CD4-positive, alpha-beta T cell treated with Interferon gamma for 1 hour (primary cell): Measurements from ENCODE around the gene OR1A2.
"Not testable (repeated sequence)": the region's sequence is repeated elsewhere in the genome, so short reads cannot be mapped to it uniquely, and the experiment has no call there.

Experiments used
- DNase-seq: peaks from one replicate; pipeline ENCODE4 v3.0.0-alpha.2; 2020

The OR1A2 gene, protein sequence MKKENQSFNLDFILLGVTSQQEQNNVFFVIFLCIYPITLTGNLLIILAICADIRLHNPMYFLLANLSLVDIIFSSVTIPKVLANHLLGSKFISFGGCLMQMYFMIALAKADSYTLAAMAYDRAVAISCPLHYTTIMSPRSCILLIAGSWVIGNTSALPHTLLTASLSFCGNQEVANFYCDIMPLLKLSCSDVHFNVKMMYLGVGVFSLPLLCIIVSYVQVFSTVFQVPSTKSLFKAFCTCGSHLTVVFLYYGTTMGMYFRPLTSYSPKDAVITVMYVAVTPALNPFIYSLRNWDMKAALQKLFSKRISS

DNA sequence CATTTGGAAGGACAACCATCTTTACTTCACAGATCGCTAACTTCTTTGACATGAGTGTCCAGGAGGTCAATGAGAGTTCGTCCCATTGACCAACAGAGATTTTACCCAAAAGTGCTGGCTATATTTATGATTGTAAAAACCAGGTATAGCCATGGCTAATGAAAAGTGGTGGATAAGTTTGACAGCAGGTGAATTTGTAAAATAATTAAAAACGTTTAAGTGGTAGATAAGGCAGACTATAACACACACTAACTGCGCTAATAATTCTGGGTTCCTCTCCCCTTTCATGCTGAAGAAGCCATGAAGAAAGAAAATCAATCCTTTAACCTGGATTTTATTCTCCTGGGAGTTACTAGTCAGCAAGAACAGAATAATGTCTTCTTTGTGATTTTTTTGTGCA lies at the start of gene OR1A2:
OR1A2 (plus strand) TSS at position 301 of the 400 bp plus-strand sequence; CDS start at position 301, 0 bp downstream.
- no peak for DNase-seq

DNA sequence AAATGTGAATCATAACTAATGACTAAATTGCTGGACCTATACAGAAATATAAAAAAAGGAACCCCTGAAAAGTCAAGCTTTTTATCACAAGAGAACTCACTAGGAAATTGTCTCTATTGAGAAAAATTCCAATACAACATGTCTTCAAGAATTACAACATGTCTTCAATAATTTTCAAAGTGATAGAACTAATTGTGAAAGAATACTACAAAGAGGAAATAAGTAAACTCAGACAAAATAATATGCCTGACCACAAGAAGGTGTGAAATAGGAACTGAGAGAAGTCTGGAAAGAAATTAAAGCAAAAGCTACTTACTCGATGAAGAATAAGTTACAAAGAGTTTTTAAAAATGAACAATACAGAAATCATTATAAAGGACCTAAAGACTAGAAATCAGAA lies 40.1 kb upstream of the OR1A2 start:
- no peak for DNase-seq

DNA sequence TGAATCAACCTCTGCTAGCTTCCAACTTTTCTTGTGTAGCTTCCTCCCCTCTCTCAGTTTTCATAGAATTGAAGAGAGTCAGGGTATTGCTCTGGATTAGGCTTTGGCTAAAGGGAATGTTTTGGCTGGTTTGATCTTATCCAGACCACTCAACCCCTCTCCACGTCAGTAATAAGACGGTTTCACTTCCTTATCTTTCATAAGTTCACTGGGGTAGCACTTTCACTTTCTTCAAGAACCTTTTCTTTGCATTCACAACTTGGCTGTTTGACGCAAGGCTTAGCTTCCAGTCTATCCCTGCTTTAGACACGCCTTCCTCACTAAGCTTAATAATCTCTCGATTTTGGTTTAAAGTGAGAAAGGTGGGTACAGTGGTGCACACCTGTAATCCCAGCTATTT lies 29.7 kb upstream of the OR1A2 start:
- DNase-seq, result peak; percentile 6

DNA sequence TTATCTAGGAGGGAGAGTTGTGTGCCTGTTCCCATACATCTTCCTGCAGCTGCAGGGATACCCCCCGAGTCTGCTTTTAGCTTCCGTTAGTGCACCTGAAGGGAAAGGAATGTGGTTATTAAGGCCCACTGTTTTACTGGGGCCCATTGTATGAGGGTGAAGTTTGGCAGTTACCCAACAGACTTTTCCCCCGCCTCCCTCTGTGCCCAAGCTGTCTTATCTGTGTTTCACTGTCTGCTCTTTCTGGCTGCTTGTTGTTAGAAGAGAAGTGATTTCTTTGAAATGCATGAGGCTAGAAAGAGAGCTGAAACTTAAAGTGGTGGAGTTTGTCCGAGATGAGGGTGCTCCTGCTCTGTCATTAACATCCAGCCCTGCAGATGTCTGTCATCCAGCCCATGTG lies 7.4 kb upstream of the OR1A2 start:
- DNase-seq, result no peak

DNA sequence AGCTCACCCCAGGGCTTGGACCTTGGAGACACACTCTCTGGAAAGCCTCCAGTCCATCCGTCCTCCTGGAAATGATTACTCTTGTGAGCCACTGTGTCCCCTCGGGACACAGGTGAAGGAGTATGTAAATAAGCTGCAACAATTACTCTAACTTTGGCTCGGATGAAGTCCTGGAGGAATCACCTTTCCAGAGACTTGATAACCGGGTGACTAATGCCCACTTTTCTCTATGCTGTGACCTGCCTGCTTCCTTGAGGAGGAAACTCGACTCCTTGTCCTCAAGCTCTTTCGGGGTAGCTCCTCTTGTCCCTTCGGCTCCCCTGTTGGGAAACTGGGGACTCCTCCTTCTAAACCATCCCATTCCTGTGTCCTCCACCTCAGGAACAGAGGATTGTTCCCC lies 10.0 kb downstream of the OR1A2 start, which contains the start of gene OR1A1:
OR1A1 (plus strand) TSS at position 301 of the 400 bp plus-strand sequence. CDS start 7,954 bp downstream, outside the sequence.
- no peak for DNase-seq

DNA sequence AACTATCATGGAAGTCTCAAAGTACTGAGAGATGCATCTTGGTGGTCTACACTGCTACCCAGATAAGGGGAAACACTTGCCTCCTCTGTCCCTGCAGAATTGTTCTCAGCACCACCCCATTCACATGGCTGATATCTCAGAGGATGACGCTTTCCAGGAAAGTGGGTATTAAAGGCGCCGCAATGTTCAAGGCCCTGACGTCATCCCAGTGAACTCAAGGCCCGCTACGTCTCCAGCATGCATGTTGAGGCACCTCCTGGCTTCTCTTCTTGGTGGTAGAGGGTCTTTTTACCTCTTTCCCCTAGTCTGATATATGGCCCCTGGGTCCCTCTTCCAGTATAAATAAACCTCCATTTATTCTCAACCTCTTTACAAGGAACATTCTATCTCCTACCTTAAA lies 11.2 kb downstream of the OR1A2 start:
- no peak for DNase-seq

DNA sequence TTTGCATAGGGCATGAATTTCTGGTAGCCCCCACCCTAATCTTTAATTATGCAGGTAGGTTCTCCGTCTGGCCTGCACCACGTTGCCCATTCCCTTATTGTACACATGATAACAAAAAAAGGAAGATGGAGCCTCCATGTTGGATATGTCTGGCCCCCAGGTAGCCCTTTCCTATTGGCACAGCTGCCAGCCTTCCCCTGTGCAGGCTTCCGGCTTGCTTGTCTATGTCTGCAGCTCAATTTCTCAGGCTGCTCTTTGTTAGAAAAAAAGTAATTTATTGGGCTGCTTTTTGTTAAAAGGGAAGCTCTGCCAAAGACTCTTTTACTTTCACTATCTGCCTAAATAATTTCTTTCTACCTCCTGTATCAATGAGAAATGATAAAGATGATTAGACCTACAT lies 15.7 kb downstream of the OR1A2 start:
- DNase-seq, result no peak

DNA sequence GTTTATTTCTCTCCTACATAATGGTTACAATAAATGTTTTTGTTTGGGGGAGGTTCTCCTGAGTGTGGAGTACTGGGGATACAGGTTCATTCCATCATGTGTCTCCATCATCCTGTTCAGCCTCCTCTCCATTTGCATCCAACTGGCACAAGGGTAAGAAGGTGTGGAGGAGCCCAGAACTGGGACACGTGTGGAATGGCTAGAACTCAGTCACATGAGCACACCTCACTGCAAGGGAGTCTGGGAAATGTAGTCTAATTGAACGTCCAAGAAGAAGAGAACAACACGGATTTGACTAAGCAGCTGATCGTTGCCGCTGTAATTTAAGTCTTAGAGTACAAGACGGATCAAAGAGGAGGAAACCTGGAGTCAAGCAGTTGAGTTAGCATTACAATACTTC lies 16.3 kb downstream of the OR1A2 start:
- DNase-seq, result no peak

DNA sequence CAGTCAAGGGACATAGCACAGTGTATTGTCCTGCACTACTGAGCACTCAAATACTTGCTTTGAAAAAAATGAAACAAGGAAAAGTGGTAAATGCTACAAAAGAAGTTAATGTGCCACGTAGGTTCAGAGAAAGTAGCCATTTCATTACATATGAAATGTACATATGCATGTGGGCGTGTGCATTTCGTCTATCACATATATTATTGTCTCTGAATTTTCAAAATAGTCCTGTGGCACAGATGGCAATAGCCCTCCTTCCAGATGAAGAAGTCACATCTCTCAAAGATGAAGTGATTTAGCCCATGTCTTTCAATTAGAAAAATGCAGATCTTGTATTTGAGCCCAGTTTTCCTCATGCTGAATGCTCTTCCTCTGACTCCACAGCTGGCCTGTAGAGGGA lies 22.7 kb downstream of the OR1A2 start:
- not testable (repeated sequence) for DNase-seq

DNA sequence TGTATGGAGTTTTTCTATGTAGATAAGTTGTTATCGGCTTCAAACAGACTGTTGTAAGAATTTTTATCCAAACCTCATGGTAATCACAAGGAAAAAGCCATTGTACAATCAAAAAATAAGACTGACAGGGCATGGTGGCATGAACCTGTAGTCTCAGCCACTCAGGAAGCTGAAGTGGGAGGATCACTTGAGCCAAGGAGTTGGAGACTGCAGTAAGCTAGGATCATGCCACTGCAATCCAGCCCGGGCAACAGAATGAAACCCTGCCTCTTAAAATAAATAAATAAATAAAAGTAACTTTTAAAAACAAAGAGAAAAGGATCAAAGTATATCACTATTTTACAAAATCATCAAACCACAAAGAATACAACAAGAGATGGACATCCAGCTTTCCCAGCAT lies 24.5 kb downstream of the OR1A2 start:
- no peak for DNase-seq

DNA sequence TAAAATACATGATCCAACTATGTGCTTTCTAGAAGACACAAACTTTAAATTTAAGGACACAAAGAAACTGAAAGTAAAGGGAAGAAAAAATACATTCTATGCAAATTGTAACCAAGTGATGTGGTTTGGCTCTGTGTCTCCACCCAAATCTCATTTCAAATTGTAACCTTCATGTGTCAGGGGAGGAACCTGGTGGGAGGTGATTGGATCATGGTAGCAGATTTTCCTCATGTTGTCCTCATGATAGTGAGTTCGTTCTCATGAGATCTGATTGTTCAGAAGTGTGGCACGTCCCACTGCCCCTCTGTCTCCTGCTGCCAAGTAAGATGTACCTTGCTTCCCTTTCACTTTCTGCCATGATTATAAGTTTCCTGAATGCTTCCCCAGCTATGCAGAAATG lies 25.2 kb downstream of the OR1A2 start:
- no peak for DNase-seq

DNA sequence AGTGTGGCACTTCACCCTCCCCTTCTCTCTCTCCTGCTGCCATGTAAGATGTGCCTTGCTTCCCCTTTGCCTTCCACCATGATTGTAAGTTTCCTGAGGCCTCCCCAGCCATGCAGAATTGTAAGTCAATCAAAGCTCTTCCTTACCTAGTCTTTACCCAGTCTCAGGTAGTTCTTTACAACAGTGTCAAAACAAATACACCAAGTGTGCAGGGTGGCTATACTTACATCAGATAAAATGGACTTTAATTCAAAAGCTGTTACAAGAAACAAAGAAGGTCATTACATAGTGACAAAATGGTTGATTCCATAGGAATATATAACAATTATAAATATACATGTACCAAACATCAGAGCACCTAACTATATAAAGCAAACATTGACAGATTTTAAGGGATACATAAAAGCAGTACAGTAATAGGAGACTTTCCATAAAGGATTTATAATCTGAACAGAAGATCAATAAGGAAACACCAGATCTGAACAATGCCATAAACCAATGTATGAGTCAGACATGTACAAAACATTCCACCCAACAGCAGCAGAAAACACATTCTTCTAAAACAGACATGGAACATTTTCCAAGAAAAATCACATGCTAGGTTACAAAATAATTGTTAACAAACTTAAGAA lies 27.5 kb downstream of the OR1A2 start:
- not testable (repeated sequence) for DNase-seq

DNA sequence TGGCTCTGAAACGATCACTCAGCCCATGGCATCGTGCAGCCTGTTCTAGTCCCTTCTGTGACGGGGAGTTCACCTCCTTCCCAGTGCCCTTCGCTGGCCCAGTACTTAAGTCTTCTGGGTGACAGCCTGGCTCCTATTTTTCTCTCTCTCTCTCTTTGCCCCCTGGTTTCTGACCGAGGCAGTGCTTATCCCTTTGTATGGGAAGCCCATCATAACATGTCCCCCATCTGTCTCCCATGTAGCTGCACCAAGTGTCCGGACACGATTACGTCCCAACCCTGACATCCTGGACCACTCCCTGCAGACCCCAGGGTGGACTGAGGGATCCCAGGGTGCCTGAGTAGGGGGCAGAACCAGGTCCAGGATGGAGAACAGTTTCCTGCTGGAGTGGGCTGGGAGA lies 35.0 kb downstream of the OR1A2 start:
- not testable (repeated sequence) for DNase-seq

DNA sequence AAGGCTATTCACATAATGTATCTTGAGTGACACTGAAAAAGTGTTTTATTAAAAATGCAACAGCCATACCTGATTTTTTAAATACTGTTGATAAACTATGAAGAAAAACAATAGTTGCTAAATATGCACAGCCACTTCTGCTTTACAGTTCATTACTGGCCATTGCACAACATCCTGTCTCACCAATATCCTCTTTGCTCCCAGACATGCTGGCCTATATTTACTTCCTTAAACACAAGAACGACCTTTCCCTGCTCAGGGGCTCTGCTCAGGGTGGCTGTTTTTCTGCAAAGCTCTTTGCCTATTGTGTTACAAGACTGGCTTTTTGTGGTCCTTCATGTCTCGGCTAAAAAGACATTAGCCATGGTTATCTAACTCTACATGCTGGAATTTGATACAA lies 41.4 kb downstream of the OR1A2 start:
- DNase-seq, result peak; percentile 4

DNA sequence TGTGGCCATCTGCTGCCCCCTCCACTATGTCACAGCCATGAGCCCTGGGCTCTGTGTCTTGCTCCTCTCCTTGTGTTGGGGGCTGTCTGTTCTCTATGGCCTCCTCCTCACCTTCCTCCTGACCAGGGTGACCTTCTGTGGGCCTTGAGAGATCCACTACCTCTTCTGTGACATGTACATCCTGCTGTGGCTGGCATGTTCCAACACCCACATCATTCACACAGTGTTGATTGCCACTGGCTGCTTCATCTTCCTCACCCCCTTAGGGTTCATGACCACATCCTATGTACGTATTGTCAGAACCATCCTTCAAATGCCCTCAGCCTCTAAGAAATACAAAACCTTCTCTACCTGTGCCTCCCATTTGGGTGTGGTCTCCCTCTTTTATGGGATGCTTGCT lies 43.7 kb downstream of the OR1A2 start:
- DNase-seq, result not testable (repeated sequence)

DNA sequence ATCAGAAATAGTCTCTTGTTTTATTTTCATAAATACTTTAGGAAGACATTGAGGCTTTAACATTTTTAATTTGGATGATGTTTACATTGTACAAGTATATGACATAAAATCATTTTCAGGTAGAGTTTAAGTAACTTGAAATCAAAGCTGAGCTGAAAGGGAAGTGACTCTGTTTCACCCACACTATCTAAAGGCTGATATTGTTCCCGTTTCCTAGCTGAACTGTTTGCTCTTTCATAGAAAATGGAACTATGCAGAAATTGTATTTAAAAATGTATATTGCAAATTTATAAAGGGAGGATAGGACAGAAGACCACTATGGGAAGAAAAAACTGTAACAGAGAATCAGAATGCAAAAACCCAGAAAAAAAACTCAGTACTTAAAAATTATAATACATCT lies 47.5 kb downstream of the OR1A2 start:
- DNase-seq, result not testable (repeated sequence)
